TTC549 (cell line): ENCODE data around the gene NDUFA12.

Experiments
- FAIRE-seq: peaks from 2 replicates; lab custom pipeline; 2012; peaks lifted over from hg19 to GRCh38; lab: Jason Lieb, UNC

The NDUFA12 gene

DNA sequence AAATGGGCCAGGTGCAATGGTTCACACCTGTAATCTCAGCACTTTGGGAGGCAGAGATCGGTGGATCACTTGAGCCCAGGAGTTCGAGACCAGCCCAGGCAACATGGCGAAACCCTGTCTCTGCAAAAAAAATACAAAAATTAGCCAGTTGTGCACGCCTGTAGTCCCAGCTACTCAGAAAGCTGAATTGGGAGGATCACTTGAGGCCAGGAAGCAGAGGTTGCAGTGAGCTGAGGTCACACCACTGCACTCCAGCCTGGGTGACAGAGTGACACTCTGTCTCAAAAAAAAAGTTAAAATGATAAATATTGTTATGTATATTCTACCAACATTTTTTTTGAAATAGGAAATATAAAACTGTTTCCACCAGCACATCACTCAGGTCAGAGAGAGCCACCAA, 64.9 kb downstream of the NDUFA12 start:
- FAIRE-seq = no peak

DNA sequence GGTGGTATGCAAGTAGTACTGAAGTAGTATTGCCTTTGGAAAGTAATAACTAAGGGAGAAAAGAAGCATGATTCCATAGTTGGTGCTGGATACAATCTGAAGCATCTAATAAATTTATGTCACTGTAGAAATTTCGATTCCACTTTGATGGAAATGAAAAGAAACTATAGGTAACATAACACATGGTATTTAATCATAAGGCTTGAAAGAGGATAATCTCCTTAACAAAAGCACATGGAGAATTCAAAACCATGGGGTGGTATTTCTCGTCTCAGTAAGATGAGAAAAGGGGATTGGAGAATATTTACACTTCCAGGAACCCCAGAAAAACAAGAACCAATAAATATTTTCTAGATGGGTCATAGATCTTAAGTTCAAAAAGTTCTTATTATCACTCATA, 72.7 kb downstream of the NDUFA12 start:
- FAIRE-seq = no peak

DNA sequence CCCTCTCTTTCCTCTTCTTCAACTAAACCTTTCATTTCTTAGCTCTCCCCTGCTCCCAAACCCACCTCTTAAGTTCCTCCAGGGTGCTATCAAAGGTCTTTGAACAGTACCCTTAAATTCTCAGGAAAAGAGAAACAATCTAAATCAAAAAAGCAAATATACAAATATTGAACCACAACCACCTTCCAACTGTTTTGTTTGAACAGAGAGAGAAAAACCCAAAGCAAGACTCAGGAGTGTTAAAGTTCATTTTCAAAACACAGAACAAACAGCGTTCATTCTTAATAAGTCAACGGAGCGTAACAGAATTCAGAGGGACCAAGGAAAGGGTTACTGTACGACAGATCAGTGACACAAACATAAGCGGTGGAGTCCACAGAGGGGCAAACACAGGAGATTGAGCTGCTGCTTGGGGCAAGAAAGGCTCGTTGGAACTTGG, 73.3 kb downstream of the NDUFA12 start:
- FAIRE-seq = no peak

DNA sequence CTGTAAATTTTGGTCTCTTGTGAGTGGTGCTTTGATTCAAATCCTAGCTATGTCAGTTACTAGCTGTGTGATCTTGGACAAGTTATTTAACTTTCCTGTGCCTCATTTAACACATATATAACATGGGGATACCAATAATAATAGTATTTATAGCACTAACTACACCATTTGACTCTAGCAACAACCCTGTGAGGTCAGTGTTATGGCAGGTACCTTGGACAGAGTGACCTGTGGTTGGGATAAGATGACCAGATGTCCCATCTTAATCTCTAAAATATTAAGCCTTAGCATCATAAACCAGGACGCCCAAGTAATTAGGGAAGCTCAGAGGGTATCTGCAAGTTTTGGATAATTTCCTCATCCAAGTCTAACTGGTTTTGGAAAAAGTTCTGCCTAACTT, 73.7 kb downstream of the NDUFA12 start:
- FAIRE-seq = no peak

DNA sequence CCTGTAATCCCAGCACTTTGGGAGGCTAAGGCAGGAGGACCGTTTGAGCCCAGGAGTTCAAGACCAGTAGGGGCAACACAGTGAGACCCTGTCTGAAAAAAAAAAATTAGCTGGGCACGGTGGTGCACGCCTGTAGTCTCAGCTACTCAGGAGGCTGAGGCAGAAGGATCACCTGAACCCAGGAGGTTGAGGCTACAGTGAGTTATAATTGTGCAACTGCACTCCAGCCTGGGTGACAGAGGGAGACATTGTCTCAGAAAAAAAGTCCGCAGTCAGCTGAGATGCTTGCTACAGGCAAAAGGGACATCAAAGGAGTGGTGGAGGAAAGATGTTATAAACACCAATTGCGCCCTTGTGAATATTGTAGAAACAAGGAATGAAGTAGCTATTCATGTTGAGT, 77.8 kb downstream of the NDUFA12 start:
- FAIRE-seq = no peak

- no peak for FAIRE-seq
Observed at GRCh38 chr12:94925206-94925605, 78.3 kb downstream of the NDUFA12 start.

GRCh38 chr12:94922561-94922960, 80.9 kb downstream of the NDUFA12 start:
- no peak for FAIRE-seq
